Measurements from ENCODE around the gene SERGEF.
"Not testable (repeated sequence)": the region's sequence is repeated elsewhere in the genome, so short reads cannot be mapped to it uniquely, and the experiment has no call there.

Gene SERGEF

GRCh38 chr11:17901481-17901880, 111.4 kb downstream of the SERGEF start:
- no peak for DNase-seq

- no peak for DNase-seq
Observed at GRCh38 chr11:17898782-17899181, 114.1 kb downstream of the SERGEF start.

DNA sequence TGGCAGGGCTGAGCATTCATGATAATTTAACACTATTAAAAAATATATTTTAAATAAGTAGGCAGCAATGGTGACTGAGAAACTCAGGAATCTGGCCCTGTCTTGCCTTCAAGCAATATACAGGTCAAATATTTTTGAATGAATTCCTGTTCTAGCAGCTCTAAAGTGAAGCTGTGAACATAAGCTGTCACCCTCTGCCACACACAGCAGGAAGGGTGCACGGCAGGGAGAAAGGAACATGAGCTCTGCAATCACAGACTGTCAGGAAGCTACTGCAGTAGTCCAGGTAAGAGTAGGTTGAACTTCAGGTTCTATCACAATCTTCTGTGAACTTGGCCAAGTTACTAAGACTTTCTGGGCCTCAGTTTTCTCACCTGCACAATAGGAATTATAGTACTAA, 114.8 kb downstream of the SERGEF start:
- DNase-seq: no peak

- DNase-seq: no peak
Observed at GRCh38 chr11:17897495-17897894, 115.4 kb downstream of the SERGEF start.

GRCh38 chr11:17896496-17897151, 116.2 kb downstream of the SERGEF start:
- DNase-seq: not testable (repeated sequence)

- DNase-seq: no peak
Observed at GRCh38 chr11:17894929-17895658, 117.8 kb downstream of the SERGEF start.

GRCh38 chr11:17892409-17892808, 120.4 kb downstream of the SERGEF start:
- DNase-seq: no peak

- DNase-seq: no peak
Observed at GRCh38 chr11:17890325-17890724, 122.5 kb downstream of the SERGEF start.

GRCh38 chr11:17887779-17888178, 125.1 kb downstream of the SERGEF start:
- peak; percentile 52 for DNase-seq

DNA sequence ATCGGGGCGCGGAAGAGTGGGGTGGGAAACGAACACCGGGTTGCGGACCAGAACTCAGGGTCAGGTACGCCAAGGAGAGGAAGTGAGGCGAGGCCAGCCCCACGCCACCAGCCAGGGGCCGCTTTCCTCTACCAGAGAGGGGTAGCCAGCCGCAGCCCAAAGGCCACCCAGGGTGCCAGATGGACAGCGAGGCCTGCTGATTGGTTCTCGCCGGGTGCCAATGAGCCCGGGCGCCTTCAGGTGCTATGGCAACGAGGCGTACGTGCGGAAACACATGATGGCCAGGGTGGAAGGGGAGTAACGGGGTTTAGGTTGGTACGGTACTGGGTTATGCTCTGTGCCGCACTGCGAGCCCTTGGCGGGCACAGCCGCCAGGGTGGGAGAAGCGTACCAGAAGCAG, 128.9 kb downstream of the SERGEF start:
- DNase-seq: no peak

GRCh38 chr11:17883057-17883456, 129.8 kb downstream of the SERGEF start:
- DNase-seq: no peak

GRCh38 chr11:17878743-17879142, 134.1 kb downstream of the SERGEF start:
- DNase-seq: no peak

DNA sequence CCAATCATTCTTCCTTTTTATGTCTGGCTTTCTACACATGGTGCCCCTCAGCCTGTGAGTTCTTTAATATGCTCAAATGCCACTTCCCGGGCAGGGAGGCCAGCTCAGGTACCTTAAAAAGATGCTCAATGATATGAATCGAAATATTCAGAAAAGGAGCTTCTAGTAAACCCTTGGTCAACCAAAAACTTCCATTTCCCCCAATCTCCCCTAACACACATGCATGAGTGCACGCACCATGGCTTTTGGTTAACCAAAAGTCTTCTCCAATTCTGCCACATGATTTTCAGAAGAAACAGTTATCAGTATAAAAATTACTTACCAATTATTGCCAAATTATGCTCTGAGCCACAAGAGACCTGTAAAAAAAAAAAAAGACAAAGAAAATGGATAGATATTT, 135.0 kb downstream of the SERGEF start:
- DNase-seq: no peak

- DNase-seq: no peak
Observed at GRCh38 chr11:17876827-17877226, 136.0 kb downstream of the SERGEF start.

DNA sequence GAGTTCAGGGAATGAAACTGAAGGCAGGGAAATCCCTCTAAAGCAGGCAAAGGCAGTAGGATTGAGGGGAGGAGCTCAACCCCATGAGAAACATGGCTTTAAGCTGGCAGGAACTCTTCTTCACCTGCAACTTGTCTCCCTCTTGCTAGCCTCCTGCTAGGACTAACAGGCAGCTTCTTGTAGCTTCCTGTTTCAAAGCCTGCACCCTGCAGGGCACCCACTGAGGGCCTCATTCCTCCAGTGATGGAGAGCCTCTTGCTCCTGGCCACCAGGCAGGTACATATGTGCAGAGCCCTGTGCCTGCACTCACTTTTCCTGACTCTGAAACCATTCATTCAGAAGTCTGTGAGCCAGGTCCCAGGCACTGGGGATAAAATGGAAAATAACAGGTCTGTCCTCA, 137.0 kb downstream of the SERGEF start:
- DNase-seq: no peak

DNA sequence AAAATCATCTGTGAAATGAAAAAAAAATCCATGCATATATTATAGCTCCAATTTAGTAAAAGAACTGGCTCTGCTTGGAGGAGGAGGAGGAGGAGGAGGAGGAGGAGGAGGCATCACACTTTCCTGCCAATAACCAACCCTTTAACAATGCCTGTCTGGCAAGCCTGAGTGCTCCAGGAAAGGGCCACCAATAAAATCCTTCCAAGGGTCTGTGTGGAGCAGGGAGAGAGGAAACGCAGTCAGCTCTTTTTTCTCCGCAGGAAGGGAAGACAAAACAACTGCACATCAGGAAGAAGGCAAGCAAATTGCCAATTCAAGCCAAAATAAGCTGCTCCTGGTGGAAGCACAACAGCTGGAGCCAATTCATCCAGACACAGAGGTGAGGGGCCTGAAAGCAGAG, 139.3 kb downstream of the SERGEF start:
- no peak for DNase-seq

- not testable (repeated sequence) for DNase-seq
Observed at GRCh38 chr11:17868398-17868797, 144.4 kb downstream of the SERGEF start.

- DNase-seq: no peak
Observed at GRCh38 chr11:17867341-17867740, 145.5 kb downstream of the SERGEF start.

DNA sequence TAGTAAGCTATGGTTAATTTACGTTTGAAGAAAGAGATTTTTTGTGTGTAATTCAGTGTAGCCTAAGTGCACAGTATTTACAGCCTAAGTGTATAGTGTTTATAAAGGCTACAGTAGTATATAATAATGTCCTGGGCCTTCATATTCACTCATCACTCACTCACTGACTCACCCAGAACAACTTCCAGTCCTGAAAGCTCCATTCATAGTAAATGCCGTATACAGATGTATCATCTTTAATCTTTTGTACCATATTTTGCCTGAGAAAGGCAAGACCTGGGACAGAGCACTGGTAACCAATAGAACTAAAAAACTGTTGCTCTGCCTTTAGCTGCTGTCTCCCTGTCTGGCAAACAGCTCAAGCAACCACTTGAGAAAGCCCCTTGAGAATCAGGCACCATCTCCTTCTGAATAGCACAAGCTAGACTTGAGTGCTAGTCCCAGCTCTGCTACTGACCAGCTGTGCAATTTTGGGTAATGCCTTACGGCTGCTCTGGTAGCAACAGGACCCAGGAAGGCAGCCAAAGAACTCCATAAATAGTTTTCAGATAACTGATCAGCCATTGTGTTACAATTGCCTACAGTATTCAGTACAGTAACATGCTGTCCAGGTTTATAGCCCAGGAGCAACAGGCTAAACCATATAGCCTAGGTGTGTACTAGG, 146.9 kb downstream of the SERGEF start:
- DNase-seq: no peak

- DNase-seq: no peak
Observed at GRCh38 chr11:17864478-17864941, 148.3 kb downstream of the SERGEF start.

DNA sequence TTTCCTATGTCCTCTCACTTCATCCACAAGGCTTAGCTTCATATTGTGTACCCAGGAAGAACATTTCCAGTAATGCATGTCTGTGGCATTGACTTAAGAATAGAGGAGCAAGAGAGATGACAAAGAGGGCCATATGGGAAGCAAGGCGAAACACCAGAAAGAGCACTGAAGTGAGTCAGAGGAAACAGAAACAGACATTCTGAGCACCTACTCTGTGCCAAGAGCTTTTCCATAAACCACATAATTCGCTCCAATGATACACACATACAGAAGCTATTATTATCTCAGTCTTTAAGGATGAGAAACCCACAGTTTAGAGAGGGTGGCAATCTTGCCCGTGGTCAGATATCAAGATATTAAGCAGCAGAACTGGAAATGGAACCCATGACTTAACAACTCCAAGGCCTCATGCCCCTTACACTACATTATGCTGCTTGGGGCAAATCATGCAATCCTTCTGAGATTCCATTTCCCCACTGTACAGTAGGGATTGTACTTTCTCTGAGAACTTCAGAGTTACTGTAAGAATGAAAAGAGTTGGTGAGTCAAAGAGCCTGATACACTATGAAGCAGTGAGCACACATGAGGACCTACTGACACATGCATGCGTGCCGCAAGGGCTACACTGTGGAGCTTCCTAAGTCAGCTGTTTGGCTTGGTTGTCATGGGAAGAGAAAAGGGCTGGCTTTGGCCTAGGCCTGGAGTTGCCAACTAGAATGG, 151.7 kb downstream of the SERGEF start:
- no peak for DNase-seq

DNA sequence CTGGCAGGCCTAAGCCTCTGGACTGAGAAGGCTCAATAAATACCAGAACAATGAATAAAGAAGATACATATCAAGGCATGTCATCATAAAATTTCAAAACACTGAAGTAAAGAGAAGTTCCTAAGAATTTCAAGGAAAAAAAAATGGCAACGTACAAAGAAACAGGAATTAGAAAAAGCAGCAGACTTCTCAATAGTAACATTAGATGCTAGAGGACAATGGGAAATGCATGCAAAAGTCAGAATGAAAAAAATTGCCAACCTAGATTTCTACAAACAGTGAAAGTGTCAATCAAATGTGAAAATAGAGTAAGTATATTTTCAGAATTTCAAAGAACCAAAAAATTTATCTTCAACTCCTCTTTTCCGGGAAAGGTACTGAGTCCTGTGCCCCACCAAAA, 153.3 kb downstream of the SERGEF start:
- no peak for DNase-seq
